ENCODE data around the gene GABARAPL1. TPM values are rescaled to one million over a fixed set of nuclear protein-coding genes. Genes with fewer than 3 reads are reported as not detected.

The GABARAPL1 gene
- total and polyA plus RNA-seq, 2 of the 13 experiments (the other 11 are each of a cell fraction or from before 2014, with no cell fraction given), result 7.9 to 26.1 TPM

- DNase-seq (ENCODE audit: low spot score) (no peak), FAIRE-seq (no peak), ATAC-seq (peak; percentile 29; the same call in 1 of the 3 replicates)
- BruUV-seq (replicated peaks), result no TSS peak
- H3K27me3 ChIP-seq (ENCODE audit: control insufficient read depth in 1 of 2, insufficient read depth in 2 of 2, low read length in 2 of 2), result no peaks in the 10 kb centered on the region
- H4K20me1 ChIP-seq (ENCODE audit: insufficient read depth, low read length), result no peaks in the 10 kb centered on the region
- no peaks in the 10 kb centered on the region for H3K79me2 ChIP-seq (ENCODE audit: insufficient read depth, low read length)
- no peak overlapping the region for H3K9ac ChIP-seq (ENCODE audit: insufficient read depth, low read depth, low read length)
- H2AFZ ChIP-seq (ENCODE audit: low read length), result no peak overlapping the region
- WGBS (ENCODE audit: low lambda C conversion rate), result 18% methylated on average over 5 of the region's 5 CpGs
- in situ Hi-C loops (cut with HindIII; ENCODE audit: extremely low pct_ligation_motif_present, low pct_unique_long_range_greater_than_20kb) (no loop called here), intact Hi-C loops (cut with micrococcal nuclease; ENCODE audit: unreplicated experiment) (no loop called here)
- H3K27ac ChIP-seq (ENCODE audit: extremely low read length, insufficient read depth, low read length), result no peak overlapping the region
- no peaks in the 10 kb centered on the region for H3K9me3 ChIP-seq (ENCODE audit: low read length)
- no peak overlapping the region for H3K4me2 ChIP-seq (ENCODE audit: low read depth, low read length)
- no peaks in the 10 kb centered on the region for H3K4me1 ChIP-seq (ENCODE audit: insufficient read depth, low read length)
- H3K4me3 ChIP-seq (replicated peaks in 1 of 3; ENCODE audit: insufficient read depth in 1 of 3, low read depth in 2 of 3, low read length in 3 of 3), result no peak overlapping the region
- TF ChIP-seq JARID2 (CRISPR knock-in tag; IDR thresholded peaks at IDR 0.05; ENCODE audit: insufficient replicate concordance) (no peak), STAG1 (CRISPR knock-in tag; IDR thresholded peaks at IDR 0.05) (no peak), REPIN1 (CRISPR knock-in tag; IDR thresholded peaks at IDR 0.05; ENCODE audit: borderline replicate concordance, low read depth) (no peak), NFYB (CRISPR knock-in tag; IDR thresholded peaks at IDR 0.05) (no peak), GABPB1 (CRISPR knock-in tag; IDR thresholded peaks at IDR 0.05) (no peak), CEBPG (CRISPR knock-in tag; IDR thresholded peaks at IDR 0.05) (no peak)
- TF ChIP-seq, protein P1, sequence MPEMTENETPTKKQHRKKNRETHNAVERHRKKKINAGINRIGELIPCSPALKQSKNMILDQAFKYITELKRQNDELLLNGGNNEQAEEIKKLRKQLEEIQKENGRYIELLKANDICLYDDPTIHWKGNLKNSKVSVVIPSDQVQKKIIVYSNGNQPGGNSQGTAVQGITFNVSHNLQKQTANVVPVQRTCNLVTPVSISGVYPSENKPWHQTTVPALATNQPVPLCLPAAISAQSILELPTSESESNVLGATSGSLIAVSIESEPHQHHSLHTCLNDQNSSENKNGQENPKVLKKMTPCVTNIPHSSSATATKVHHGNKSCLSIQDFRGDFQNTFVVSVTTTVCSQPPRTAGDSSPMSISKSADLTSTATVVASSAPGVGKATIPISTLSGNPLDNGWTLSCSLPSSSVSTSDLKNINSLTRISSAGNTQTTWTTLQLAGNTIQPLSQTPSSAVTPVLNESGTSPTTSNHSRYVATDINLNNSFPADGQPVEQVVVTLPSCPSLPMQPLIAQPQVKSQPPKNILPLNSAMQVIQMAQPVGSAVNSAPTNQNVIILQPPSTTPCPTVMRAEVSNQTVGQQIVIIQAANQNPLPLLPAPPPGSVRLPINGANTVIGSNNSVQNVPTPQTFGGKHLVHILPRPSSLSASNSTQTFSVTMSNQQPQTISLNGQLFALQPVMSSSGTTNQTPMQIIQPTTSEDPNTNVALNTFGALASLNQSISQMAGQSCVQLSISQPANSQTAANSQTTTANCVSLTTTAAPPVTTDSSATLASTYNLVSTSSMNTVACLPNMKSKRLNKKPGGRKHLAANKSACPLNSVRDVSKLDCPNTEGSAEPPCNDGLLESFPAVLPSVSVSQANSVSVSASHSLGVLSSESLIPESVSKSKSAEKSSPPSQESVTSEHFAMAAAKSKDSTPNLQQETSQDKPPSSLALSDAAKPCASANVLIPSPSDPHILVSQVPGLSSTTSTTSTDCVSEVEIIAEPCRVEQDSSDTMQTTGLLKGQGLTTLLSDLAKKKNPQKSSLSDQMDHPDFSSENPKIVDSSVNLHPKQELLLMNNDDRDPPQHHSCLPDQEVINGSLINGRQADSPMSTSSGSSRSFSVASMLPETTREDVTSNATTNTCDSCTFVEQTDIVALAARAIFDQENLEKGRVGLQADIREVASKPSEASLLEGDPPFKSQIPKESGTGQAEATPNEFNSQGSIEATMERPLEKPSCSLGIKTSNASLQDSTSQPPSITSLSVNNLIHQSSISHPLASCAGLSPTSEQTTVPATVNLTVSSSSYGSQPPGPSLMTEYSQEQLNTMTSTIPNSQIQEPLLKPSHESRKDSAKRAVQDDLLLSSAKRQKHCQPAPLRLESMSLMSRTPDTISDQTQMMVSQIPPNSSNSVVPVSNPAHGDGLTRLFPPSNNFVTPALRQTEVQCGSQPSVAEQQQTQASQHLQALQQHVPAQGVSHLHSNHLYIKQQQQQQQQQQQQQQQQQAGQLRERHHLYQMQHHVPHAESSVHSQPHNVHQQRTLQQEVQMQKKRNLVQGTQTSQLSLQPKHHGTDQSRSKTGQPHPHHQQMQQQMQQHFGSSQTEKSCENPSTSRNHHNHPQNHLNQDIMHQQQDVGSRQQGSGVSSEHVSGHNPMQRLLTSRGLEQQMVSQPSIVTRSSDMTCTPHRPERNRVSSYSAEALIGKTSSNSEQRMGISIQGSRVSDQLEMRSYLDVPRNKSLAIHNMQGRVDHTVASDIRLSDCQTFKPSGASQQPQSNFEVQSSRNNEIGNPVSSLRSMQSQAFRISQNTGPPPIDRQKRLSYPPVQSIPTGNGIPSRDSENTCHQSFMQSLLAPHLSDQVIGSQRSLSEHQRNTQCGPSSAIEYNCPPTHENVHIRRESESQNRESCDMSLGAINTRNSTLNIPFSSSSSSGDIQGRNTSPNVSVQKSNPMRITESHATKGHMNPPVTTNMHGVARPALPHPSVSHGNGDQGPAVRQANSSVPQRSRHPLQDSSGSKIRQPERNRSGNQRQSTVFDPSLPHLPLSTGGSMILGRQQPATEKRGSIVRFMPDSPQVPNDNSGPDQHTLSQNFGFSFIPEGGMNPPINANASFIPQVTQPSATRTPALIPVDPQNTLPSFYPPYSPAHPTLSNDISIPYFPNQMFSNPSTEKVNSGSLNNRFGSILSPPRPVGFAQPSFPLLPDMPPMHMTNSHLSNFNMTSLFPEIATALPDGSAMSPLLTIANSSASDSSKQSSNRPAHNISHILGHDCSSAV (CRISPR knock-in tag; IDR thresholded peaks at IDR 0.05; ENCODE audit: borderline replicate concordance), result no peak
- TF ChIP-seq, protein P2, sequence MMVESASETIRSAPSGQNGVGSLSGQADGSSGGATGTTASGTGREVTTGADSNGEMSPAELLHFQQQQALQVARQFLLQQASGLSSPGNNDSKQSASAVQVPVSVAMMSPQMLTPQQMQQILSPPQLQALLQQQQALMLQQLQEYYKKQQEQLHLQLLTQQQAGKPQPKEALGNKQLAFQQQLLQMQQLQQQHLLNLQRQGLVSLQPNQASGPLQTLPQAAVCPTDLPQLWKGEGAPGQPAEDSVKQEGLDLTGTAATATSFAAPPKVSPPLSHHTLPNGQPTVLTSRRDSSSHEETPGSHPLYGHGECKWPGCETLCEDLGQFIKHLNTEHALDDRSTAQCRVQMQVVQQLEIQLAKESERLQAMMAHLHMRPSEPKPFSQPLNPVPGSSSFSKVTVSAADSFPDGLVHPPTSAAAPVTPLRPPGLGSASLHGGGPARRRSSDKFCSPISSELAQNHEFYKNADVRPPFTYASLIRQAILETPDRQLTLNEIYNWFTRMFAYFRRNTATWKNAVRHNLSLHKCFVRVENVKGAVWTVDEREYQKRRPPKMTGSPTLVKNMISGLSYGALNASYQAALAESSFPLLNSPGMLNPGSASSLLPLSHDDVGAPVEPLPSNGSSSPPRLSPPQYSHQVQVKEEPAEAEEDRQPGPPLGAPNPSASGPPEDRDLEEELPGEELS (CRISPR knock-in tag; IDR thresholded peaks at IDR 0.05), result no peak
- CTCF ChIA-PET (ENCODE audit: low intra/inter-chr PET ratio, low total read pairs), result no interaction called here
- no peaks in the 10 kb centered on the region for H3K36me3 ChIP-seq (replicated peaks in 1 of 2; ENCODE audit: control insufficient read depth in 1 of 2, insufficient read depth in 2 of 2, low read length in 2 of 2)
- POLR2A ChIA-PET, result no interaction called here
Observed at GRCh38 chr12:10175846-10176636, 36.6 kb upstream of the GABARAPL1 start.
